Lower leg skin (tissue), 3 donors: ENCODE data around the gene SH2D4B.

Source experiments
- CTCF ChIP-seq, 3 donors: fragments of 450-650 bp; IDR thresholded peaks; one replicate each; pipeline ENCODE4 v1.5.1; 2016; ENCODE audit warnings: antibody characterized with exemption in 3 of 3, mild to moderate bottlenecking in 3 of 3, moderate library complexity in 2 of 3
- POLR2A ChIP-seq, 2 donors: fragments of 450-650 bp; IDR thresholded peaks; one replicate each; pipeline ENCODE4 v1.6.1; 2016 to 2017; ENCODE audit warnings: antibody characterized with exemption in 2 of 2, mild to moderate bottlenecking in 1 of 2, moderate library complexity in 1 of 2

GRCh38 chr10:80659289-80659688 lies 121.6 kb downstream of the SH2D4B start:
- TF ChIP-seq CTCF (IDR thresholded peaks at IDR 0.05) (no peak), POLR2A (IDR thresholded peaks at IDR 0.05) (no peak)
